Breast epithelium (tissue), 4 donors: Measurements from ENCODE around the gene CLPSL2. TPM values are rescaled to one million over a fixed set of nuclear protein-coding genes. Genes with fewer than 3 reads are reported as not detected.
A peak's percentile ranks its signal among the peaks of the same experiment; 100 is the strongest.

Experiments used
- DNase-seq, 2 donors: peaks; one replicate each; pipeline ENCODE4 v3.0.0-alpha.2; 2019; ENCODE audit warnings: low spot score in 2 of 2
- H3K27ac ChIP-seq, 2 donors: fragments of 200-600 bp; sonication (generic) in 1 of 2; one replicate each; pipeline ENCODE4 v1.5.1; 2016 to 2019; ENCODE audit warnings: mild to moderate bottlenecking in 1 of 2
- H3K27me3 ChIP-seq, 2 donors: fragments of 200-600 bp; sonication (generic) in 1 of 2; one replicate each; pipeline versions ENCODE4 v1.5.1 to v1.6.0; 2017 to 2019; ENCODE audit warnings: control low read depth in 1 of 2, mild to moderate bottlenecking in 1 of 2
- H3K36me3 ChIP-seq: fragments of 200-600 bp; one replicate; pipeline ENCODE4 v1.5.1; 2019
- H3K4me1 ChIP-seq, 2 donors: fragments of 200-600 bp; sonication (generic); one replicate each; pipeline ENCODE4 v1.5.1; 2016 to 2019; ENCODE audit warnings: control low read depth in 1 of 2
- H3K4me3 ChIP-seq, 3 donors: fragments of 200-600 bp; sonication (generic); 1 replicate in 2 of 3; 2 replicates in 1 of 3; pipeline ENCODE4 v1.5.1; 2016 to 2019; ENCODE audit warnings: mild to moderate bottlenecking in 3 of 3, moderate library complexity in 2 of 3
- H3K9me3 ChIP-seq, 2 donors: fragments of 200-600 bp; sonication (generic) in 1 of 2; one replicate each; pipeline ENCODE4 v1.5.1; 2016 to 2019; ENCODE audit warnings: control low read depth in 1 of 2
- CTCF ChIP-seq, 3 donors: fragments of 450-650 bp; IDR thresholded peaks; one replicate each; pipeline ENCODE4 v1.5.1; 2016 to 2017; ENCODE audit warnings: antibody characterized with exemption in 3 of 3, mild to moderate bottlenecking in 3 of 3, moderate library complexity in 3 of 3
- POLR2A ChIP-seq: fragments of 450-650 bp; IDR thresholded peaks from one replicate; pipeline ENCODE4 v1.6.1; 2016; ENCODE audit warnings: antibody characterized with exemption, mild to moderate bottlenecking, moderate library complexity
- POLR2AphosphoS5 ChIP-seq, 3 donors: sonication (generic); formaldehyde crosslinking; IDR thresholded peaks; one replicate each; pipeline ENCODE4 v1.6.1; 2017; ENCODE audit warnings: antibody characterized with exemption in 3 of 3
- intact Hi-C: fragments of 100-400 bp; cut with DNase I; formaldehyde crosslinking; loops from one replicate; pipeline ENCODE4 v1.15.1; 2023; ENCODE audit warnings: low total_unique reads
- total RNA-seq, 3 donors: library from RNA; depleted of rRNA; stranded (reverse); fragments of >200 nt; gene quantifications; one replicate each; pipeline ENCODE4 v1.1.0, GENCODE V29; 2016

Gene CLPSL2
- 1 to 10 TPM in 1 of 3 donors, not detected in 2; 2.3 TPM for total RNA-seq

- Histone ChIP-seq H3K9me3 (no peaks in the 10 kb centered on the region), H3K27ac (no peak within 1 kb of the TSS), H3K4me3 (peak within 1 kb of the TSS; percentile 25 to 71 (median 55)), H3K27me3 (peaks cover 0 to 4% of the 10 kb centered on the region in 2 donors), H3K36me3 (no peaks in the 10 kb centered on the region), H3K4me1 (peaks cover 0 to 3% of the 10 kb centered on the region in 2 donors)
- TF ChIP-seq POLR2A (no peak), POLR2AphosphoS5 (IDR thresholded peaks at IDR 0.05) (no peak), CTCF (IDR thresholded peaks at IDR 0.05) (no peak)
- intact Hi-C loops, result no loop called here
- peak in 1 of 2 donors; percentile 49 for DNase-seq
These were observed at the start of gene CLPSL2 for GRCh38 chr6:35776364-35777215. CLPSL2 (plus strand) TSS chr6:35776598; CDS start chr6:35776619, 21 bp downstream.

GRCh38 chr6:35727231-35727934 is 49.0 kb upstream of the CLPSL2 start:
- no peaks in the 10 kb centered on the region for H3K9me3 ChIP-seq
- peak overlapping the region; percentile 99 to 100 for H3K27ac ChIP-seq
- H3K36me3 ChIP-seq, result no peaks in the 10 kb centered on the region
- no peaks in the 10 kb centered on the region for H3K27me3 ChIP-seq
- intact Hi-C loops, result no loop called here
- TF ChIP-seq POLR2A (peak; percentile 52), CTCF (IDR thresholded peaks at IDR 0.05) (peak in 2 of 3 donors; percentile 15 to 18), POLR2AphosphoS5 (IDR thresholded peaks at IDR 0.05) (peak in 1 of 3 donors; percentile 65)
- H3K4me3 ChIP-seq, result peak overlapping the region; percentile 44 to 77 (median 57)
- DNase-seq, result peak; percentile 89 to 93
- peaks cover 40 to 52% of the 10 kb centered on the region in 2 donors for H3K4me1 ChIP-seq

GRCh38 chr6:35727935-35728682 is 48.3 kb upstream of the CLPSL2 start:
- Histone ChIP-seq H3K4me1 (peaks cover 47 to 59% of the 10 kb centered on the region in 2 donors), H3K27me3 (no peaks in the 10 kb centered on the region), H3K36me3 (no peaks in the 10 kb centered on the region), H3K4me3 (peak overlapping the region; percentile 44 to 77 (median 57)), H3K27ac (peak overlapping the region; percentile 99 to 100), H3K9me3 (no peaks in the 10 kb centered on the region)
- intact Hi-C loops, result no loop called here
- TF ChIP-seq POLR2AphosphoS5 (IDR thresholded peaks at IDR 0.05) (peak; percentile 83 to 92 (median 91)), CTCF (IDR thresholded peaks at IDR 0.05) (peak in 2 of 3 donors; percentile 17 to 31), POLR2A (peak; percentile 46)
- DNase-seq, result peak; percentile 90 to 95

GRCh38 chr6:35728683-35729678 is 47.4 kb upstream of the CLPSL2 start:
- Histone ChIP-seq H3K27ac (peak overlapping the region; percentile 99 to 100), H3K36me3 (no peaks in the 10 kb centered on the region), H3K27me3 (no peaks in the 10 kb centered on the region), H3K4me1 (peaks cover 55 to 62% of the 10 kb centered on the region in 2 donors), H3K9me3 (no peaks in the 10 kb centered on the region), H3K4me3 (peak overlapping the region; percentile 44 to 77 (median 57))
- TF ChIP-seq POLR2A, result peak; percentile 7
- TF ChIP-seq POLR2AphosphoS5 (IDR thresholded peaks at IDR 0.05), result peak; percentile 59 to 84 (median 78)
- TF ChIP-seq CTCF (IDR thresholded peaks at IDR 0.05), result peak in 2 of 3 donors; percentile 8 to 24
- DNase-seq, result peak; percentile 91 to 94
- intact Hi-C loops, result no loop called here
